HG02870 (cell line): ENCODE measurements around the gene TSTD2.

Source experiments
- ATAC-seq: cut with Tn5 transposase; IDR thresholded peaks from one replicate; pipeline ENCODE4 v1.9.1; 2021; ENCODE audit warnings: mild to moderate bottlenecking, moderate library complexity; ENCODE audit not compliant: unreplicated experiment

TSTD2 gene

GRCh38 chr9:97632985-97633858, at the start of gene TSTD2, which contains the start of gene NCBP1:
TSTD2 (minus strand) TSS chr9:97633368; CDS start chr9:97627562, 5,806 bp downstream.
NCBP1 (plus strand) TSS chr9:97633821; CDS start chr9:97633882, 61 bp downstream.
- ATAC-seq: peak; percentile 80

- no peak for ATAC-seq
Measured at GRCh38 chr9:97682242-97682641, 49.1 kb upstream of the TSTD2 start.

- no peak for ATAC-seq
Measured at GRCh38 chr9:97675655-97676054, 42.5 kb upstream of the TSTD2 start.

- ATAC-seq: no peak
Measured at GRCh38 chr9:97673922-97674321, 40.8 kb upstream of the TSTD2 start.

GRCh38 chr9:97672403-97672802, 39.2 kb upstream of the TSTD2 start:
- no peak for ATAC-seq

GRCh38 chr9:97670586-97670985, 37.4 kb upstream of the TSTD2 start:
- no peak for ATAC-seq

- no peak for ATAC-seq
Measured at GRCh38 chr9:97668485-97668884, 35.3 kb upstream of the TSTD2 start.

GRCh38 chr9:97666907-97667686, 33.9 kb upstream of the TSTD2 start:
- ATAC-seq: no peak

GRCh38 chr9:97665742-97666141, 32.6 kb upstream of the TSTD2 start:
- ATAC-seq: no peak

- ATAC-seq: no peak
Measured at GRCh38 chr9:97660847-97661246, 27.7 kb upstream of the TSTD2 start.

- ATAC-seq: no peak
Measured at GRCh38 chr9:97660340-97660739, 27.2 kb upstream of the TSTD2 start.

GRCh38 chr9:97659771-97660170, 26.6 kb upstream of the TSTD2 start:
- ATAC-seq: no peak

- no peak for ATAC-seq
Measured at GRCh38 chr9:97658707-97659106, 25.5 kb upstream of the TSTD2 start.

- ATAC-seq: no peak
Measured at GRCh38 chr9:97651646-97652045, 18.5 kb upstream of the TSTD2 start.

GRCh38 chr9:97647996-97648395, 14.8 kb upstream of the TSTD2 start:
- ATAC-seq: no peak

GRCh38 chr9:97645720-97646119, 12.6 kb upstream of the TSTD2 start:
- no peak for ATAC-seq

GRCh38 chr9:97640325-97640724, 7.2 kb upstream of the TSTD2 start:
- ATAC-seq: no peak

GRCh38 chr9:97638666-97639065, 5.5 kb upstream of the TSTD2 start:
- ATAC-seq: no peak

GRCh38 chr9:97636903-97637302, 3.7 kb upstream of the TSTD2 start:
- ATAC-seq: no peak

GRCh38 chr9:97635026-97635425, 1.9 kb upstream of the TSTD2 start:
- no peak for ATAC-seq

GRCh38 chr9:97633859-97634490, 807 bp upstream of the TSTD2 start:
- ATAC-seq: no peak
